ENCODE measurements around the gene KRTAP2-3.

KRTAP2-3 gene

GRCh38 chr17:41026715-41027471, 33.0 kb downstream of the KRTAP2-3 start, which contains the start of gene KRTAP1-5:
KRTAP1-5 (minus strand) TSS chr17:41027208; CDS start chr17:41027155, 53 bp downstream.
- no peak for DNase-seq

GRCh38 chr17:41024697-41025096, 35.2 kb downstream of the KRTAP2-3 start:
- no peak for DNase-seq

- no peak for DNase-seq
Observed at GRCh38 chr17:41020336-41020735, 39.6 kb downstream of the KRTAP2-3 start.

- no peak for DNase-seq
Observed at GRCh38 chr17:41019415-41019814, 40.5 kb downstream of the KRTAP2-3 start.

GRCh38 chr17:41018541-41018940, 41.4 kb downstream of the KRTAP2-3 start:
- DNase-seq: no peak

GRCh38 chr17:41016578-41017215, 43.2 kb downstream of the KRTAP2-3 start:
- DNase-seq: no peak

GRCh38 chr17:41015454-41015853, 44.5 kb downstream of the KRTAP2-3 start:
- no peak for DNase-seq

- DNase-seq: no peak
Observed at GRCh38 chr17:41013606-41014005, 46.3 kb downstream of the KRTAP2-3 start.

GRCh38 chr17:41013181-41013580, 46.7 kb downstream of the KRTAP2-3 start:
- DNase-seq: no peak

- no peak for DNase-seq
Observed at GRCh38 chr17:41012326-41013120, 47.4 kb downstream of the KRTAP2-3 start.

- no peak for DNase-seq
Observed at GRCh38 chr17:41010441-41010840, 49.5 kb downstream of the KRTAP2-3 start.

GRCh38 chr17:41009936-41010335, 50.0 kb downstream of the KRTAP2-3 start:
- no peak for DNase-seq

GRCh38 chr17:41009301-41009760, 50.6 kb downstream of the KRTAP2-3 start:
- no peak for DNase-seq
